Retinal pigment epithelial cell (primary cell): ENCODE measurements around the gene PIK3C2G.

Source experiments
- DNase-seq: peaks from one replicate; pipeline ENCODE4 v3.0.0-alpha.2; 2010; ENCODE audit warnings: low read depth
- H3K4me3 ChIP-seq: 2 replicates; pipeline ENCODE4 v1.5.1; 2011; ENCODE audit warnings: mild to moderate bottlenecking, low read length, control low read depth, moderate library complexity
- TF ChIP-seq, protein P1 (sequence below): conservative IDR thresholded peaks from 2 replicates; pipeline ENCODE4 v1.5.1; 2011; ENCODE audit warnings: low read depth, low read length, control low read depth, inconsistent platforms

PIK3C2G gene

DNA sequence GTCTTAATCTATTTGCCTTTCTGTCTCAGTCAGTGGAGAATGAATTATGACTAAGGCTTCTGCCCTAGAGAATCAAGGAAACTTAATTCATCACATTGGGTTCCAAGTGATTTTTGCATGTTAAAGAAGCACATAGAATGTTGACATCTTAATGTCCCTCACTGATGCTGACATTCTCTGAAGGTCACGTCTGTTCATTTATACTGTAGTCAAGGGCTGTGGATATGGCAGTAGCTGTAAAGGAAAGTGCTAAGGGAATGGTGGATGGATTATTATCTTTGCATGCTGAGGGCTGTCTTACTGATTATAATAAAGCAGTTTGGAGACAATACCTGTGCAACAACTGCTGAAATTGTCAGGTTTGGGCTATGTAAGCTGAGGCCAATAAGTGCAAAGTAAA is 315.3 kb downstream of the PIK3C2G start:
- TF ChIP-seq, protein P1, sequence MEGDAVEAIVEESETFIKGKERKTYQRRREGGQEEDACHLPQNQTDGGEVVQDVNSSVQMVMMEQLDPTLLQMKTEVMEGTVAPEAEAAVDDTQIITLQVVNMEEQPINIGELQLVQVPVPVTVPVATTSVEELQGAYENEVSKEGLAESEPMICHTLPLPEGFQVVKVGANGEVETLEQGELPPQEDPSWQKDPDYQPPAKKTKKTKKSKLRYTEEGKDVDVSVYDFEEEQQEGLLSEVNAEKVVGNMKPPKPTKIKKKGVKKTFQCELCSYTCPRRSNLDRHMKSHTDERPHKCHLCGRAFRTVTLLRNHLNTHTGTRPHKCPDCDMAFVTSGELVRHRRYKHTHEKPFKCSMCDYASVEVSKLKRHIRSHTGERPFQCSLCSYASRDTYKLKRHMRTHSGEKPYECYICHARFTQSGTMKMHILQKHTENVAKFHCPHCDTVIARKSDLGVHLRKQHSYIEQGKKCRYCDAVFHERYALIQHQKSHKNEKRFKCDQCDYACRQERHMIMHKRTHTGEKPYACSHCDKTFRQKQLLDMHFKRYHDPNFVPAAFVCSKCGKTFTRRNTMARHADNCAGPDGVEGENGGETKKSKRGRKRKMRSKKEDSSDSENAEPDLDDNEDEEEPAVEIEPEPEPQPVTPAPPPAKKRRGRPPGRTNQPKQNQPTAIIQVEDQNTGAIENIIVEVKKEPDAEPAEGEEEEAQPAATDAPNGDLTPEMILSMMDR = no peak
- no peak for DNase-seq
- no peak overlapping the region for H3K4me3 ChIP-seq

DNA sequence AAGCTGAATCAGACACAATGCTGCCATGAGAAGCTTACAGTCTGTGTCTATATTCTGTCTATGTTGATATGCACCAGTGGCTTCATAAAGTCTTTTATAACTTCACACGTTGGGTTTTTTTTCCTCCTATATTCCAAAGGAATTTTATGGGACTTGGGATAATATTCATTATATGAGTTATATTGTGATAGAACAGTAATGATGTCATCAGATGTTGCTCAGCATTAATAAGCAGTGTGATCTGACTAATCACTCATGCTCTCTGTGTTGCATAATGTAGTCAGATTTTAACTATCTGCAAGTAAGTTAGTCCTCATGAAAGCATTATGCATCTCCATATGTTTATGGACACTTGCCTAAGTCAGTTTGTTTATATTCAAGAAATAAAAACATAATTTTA is 316.9 kb downstream of the PIK3C2G start:
- DNase-seq = no peak
- no peak overlapping the region for H3K4me3 ChIP-seq
- TF ChIP-seq, protein P1 = no peak

DNA sequence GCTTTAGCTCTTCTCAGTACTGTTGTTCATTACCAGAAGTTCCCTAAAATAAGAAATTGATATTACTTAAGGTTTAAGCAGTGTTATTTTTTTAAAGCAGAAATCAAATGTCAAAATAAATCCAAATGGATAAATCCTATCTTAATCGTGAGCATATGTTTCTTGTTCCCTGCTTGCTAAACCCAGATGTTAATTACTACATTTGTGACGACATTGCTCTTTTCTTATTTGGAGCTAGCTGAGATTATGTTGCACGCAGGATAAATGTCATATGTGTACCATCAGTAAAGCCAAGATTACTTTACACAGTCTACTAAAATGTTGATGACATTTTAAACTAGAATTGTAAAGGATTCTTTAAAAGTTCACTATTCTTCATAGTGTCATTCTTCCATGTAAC is 319.0 kb downstream of the PIK3C2G start:
- TF ChIP-seq, protein P1 = no peak
- no peak for DNase-seq
- H3K4me3 ChIP-seq = no peak overlapping the region

DNA sequence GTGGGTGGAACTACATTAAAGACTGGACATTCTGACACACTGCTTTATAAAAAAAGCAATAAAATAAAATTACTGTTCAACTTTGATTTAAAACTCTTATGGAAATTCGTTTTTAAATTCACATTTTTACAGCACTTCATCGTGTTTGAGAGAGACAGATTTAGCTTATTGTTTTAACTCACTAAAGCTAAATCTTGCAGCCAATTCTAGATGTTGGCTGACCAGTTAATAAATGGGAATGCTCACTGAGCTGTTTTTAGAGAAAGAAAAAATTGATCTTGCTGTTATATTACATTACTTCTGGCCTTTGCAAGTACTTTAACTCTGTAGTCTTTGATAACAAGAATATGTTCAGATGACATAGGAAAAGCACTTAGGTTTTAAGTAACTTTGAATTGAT is 319.4 kb downstream of the PIK3C2G start:
- TF ChIP-seq, protein P1 = no peak
- no peak for DNase-seq
- H3K4me3 ChIP-seq = no peak overlapping the region

DNA sequence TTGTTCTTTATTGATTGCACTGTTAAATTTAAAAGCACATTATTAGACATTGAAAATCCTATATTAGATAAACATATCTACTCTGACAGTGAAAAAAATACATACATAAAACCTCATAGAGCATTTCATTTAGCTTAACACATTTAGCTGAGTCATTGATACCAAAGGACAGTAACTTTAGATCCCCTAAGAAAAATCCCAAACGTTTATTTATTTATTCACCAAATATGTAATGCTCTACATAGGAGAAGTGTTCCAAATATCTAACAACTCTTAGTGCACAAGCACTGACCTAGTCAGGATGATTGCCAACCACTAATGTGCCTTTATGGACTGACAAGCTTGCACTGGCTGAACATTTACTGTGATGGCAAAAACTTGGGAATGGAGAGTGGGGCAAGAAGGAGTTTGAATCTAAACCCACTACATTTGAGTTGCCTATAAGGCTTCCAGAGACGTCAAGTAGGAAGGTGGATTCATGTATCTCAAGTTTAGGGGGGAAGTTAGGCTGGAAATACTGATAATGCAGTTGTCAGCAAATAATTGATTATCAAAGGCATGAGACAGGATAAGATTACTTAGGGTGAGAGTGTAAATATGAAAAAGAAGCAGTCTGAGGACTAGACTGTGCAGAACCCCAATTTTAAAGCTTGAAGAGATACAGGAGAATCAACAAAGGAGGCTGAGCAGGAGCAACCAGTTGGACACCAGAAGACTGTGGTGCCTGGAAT is 320.1 kb downstream of the PIK3C2G start:
- DNase-seq = no peak
- TF ChIP-seq, protein P1 = no peak
- H3K4me3 ChIP-seq = no peak overlapping the region

DNA sequence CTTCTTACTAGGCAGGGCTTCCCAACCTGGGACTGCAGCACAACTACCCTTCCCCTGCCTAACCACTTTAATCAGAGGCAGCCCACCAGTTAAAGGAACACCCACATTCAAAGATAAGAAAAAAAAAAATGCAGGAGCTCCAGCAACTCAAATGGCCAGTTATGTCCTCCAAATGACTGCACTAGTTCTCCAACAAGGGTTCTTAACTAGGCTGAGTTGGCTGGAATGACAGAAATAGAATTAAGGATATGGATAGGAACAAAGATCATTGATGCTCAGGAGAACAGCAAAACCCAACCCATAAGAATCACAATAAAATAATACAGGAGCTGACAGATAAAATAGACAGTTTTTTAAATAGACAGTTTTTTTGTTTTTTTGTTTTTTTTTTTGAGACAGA is 322.3 kb downstream of the PIK3C2G start:
- H3K4me3 ChIP-seq = no peak overlapping the region
- no peak for DNase-seq
- TF ChIP-seq, protein P1 = no peak

DNA sequence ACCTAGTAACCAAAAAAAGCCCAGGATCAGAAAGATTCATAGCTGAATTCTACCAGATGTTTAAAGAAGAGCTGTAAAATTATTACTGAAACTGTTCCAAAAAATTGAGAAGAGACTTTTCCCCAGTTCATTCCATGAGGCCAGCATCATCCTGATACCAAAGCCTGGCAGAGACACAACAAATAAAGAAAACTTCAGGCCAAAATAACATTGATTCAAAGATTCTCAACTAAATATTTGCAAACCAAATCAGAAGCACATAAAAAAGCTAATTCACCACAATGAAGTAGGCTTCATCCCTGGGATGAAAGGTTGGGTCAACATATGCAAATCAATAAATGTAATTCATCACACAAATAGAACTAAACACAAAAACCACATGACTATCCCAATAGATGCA is 325.3 kb downstream of the PIK3C2G start:
- no peak for DNase-seq
- no peak overlapping the region for H3K4me3 ChIP-seq
- TF ChIP-seq, protein P1 = no peak
